22Rv1 (cell line): ENCODE data around the gene C17orf50.

Experiments
- ZFX ChIP-seq: fragments of 450-650 bp; IDR thresholded peaks from 2 replicates; pipeline ENCODE4 v1.6.1; 2017; ENCODE audit warnings: antibody characterized with exemption, borderline replicate concordance
- TF ChIP-seq, protein P1 (sequence below): fragments of 450-650 bp; IDR thresholded peaks from 2 replicates; pipeline ENCODE4 v1.5.1; 2017; ENCODE audit warnings: mild to moderate bottlenecking

DNA sequence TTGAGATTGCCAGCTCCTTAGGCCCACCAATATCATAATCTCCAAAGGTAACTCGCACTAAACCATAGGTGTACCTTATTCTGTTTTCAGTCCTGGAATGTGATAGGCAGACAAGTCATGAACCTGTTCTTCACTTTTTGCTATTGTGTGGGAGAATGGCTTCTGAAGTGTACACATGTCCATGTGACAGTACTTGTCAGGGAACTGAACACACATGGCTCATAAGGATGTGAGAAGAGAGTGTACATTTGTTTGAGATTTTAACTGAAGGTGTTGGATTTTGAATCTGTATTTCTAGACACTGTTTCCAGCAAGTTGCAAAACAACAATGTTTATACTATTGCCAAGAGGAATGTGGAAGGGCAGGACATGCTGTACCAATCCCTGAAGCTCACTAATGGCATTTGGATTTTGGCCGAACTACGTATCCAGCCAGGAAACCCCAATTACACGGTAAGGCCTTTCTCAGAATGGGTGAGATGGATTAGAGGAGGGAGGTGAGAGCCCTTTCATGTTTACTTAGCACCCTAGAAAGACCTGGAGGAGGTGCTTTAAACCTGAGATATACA is 43.7 kb upstream of the C17orf50 start:
- TF ChIP-seq, protein P1, sequence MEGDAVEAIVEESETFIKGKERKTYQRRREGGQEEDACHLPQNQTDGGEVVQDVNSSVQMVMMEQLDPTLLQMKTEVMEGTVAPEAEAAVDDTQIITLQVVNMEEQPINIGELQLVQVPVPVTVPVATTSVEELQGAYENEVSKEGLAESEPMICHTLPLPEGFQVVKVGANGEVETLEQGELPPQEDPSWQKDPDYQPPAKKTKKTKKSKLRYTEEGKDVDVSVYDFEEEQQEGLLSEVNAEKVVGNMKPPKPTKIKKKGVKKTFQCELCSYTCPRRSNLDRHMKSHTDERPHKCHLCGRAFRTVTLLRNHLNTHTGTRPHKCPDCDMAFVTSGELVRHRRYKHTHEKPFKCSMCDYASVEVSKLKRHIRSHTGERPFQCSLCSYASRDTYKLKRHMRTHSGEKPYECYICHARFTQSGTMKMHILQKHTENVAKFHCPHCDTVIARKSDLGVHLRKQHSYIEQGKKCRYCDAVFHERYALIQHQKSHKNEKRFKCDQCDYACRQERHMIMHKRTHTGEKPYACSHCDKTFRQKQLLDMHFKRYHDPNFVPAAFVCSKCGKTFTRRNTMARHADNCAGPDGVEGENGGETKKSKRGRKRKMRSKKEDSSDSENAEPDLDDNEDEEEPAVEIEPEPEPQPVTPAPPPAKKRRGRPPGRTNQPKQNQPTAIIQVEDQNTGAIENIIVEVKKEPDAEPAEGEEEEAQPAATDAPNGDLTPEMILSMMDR = no peak
- no peak for TF ChIP-seq ZFX
